HG03064 (cell line): ENCODE data around the gene CLIC2.
A peak's percentile ranks its signal among the peaks of the same experiment; 100 is the strongest.
"Not testable (repeated sequence)": the region's sequence is repeated elsewhere in the genome, so short reads cannot be mapped to it uniquely, and the experiment has no call there.

Experiments
- ATAC-seq: cut with Tn5 transposase; IDR thresholded peaks from one replicate; pipeline ENCODE4 v1.9.1; 2021; ENCODE audit warnings: low read depth; ENCODE audit not compliant: unreplicated experiment

The CLIC2 gene

GRCh38 chrX:155334486-155335336 lies at the start of gene CLIC2:
Gene CLIC2 (minus strand): TSS chrX:155334614. CDS start chrX:155334427, 187 bp downstream.
- peak; percentile 73 for ATAC-seq

- peak; percentile 51 for ATAC-seq
Observed at GRCh38 chrX:155382529-155382967, 48.1 kb upstream of the CLIC2 start.

- ATAC-seq = peak; percentile 70
Observed at GRCh38 chrX:155381843-155382528, 47.6 kb upstream of the CLIC2 start, which contains the start of gene F8A2. Gene F8A2 (plus strand): TSS chrX:155382095. CDS start chrX:155382115, 20 bp downstream.

GRCh38 chrX:155379802-155380201 lies 45.4 kb upstream of the CLIC2 start:
- ATAC-seq = not testable (repeated sequence)

GRCh38 chrX:155373777-155374458 lies 39.5 kb upstream of the CLIC2 start:
- not testable (repeated sequence) for ATAC-seq

GRCh38 chrX:155363712-155364111 lies 29.3 kb upstream of the CLIC2 start:
- not testable (repeated sequence) for ATAC-seq

- not testable (repeated sequence) for ATAC-seq
Observed at GRCh38 chrX:155349448-155349847, 15.0 kb upstream of the CLIC2 start.

- not testable (repeated sequence) for ATAC-seq
Observed at GRCh38 chrX:155345689-155346088, 11.3 kb upstream of the CLIC2 start.

GRCh38 chrX:155335337-155335712 lies 911 bp upstream of the CLIC2 start:
- not testable (repeated sequence) for ATAC-seq

- no peak for ATAC-seq
Observed at GRCh38 chrX:155333544-155334100, 792 bp downstream of the CLIC2 start.

- no peak for ATAC-seq
Observed at GRCh38 chrX:155330992-155331391, 3.4 kb downstream of the CLIC2 start.

- no peak for ATAC-seq
Observed at GRCh38 chrX:155329293-155329692, 5.1 kb downstream of the CLIC2 start.

GRCh38 chrX:155326610-155327009 lies 7.8 kb downstream of the CLIC2 start:
- ATAC-seq = no peak

- no peak for ATAC-seq
Observed at GRCh38 chrX:155314260-155314659, 20.2 kb downstream of the CLIC2 start.

- ATAC-seq = no peak
Observed at GRCh38 chrX:155313766-155314165, 20.6 kb downstream of the CLIC2 start.

- no peak for ATAC-seq
Observed at GRCh38 chrX:155293771-155294170, 40.6 kb downstream of the CLIC2 start.

- no peak for ATAC-seq
Observed at GRCh38 chrX:155279873-155280272, 54.5 kb downstream of the CLIC2 start.

- no peak for ATAC-seq
Observed at GRCh38 chrX:155270969-155271368, 63.4 kb downstream of the CLIC2 start.

GRCh38 chrX:155267995-155268394 lies 66.4 kb downstream of the CLIC2 start:
- not testable (repeated sequence) for ATAC-seq

GRCh38 chrX:155266439-155266838 lies 68.0 kb downstream of the CLIC2 start:
- no peak for ATAC-seq
